Loucy (cell line): ENCODE data around the gene SORBS1.

Source experiments
- H2AFZ ChIP-seq: fragments of 200-600 bp; sonication (generic); 2 replicates; pipeline ENCODE4 v1.6.0; 2016; ENCODE audit warnings: antibody characterized with exemption, mild to moderate bottlenecking, low read length, moderate library complexity
- H3F3A ChIP-seq: fragments of 200-600 bp; 2 replicates; pipeline ENCODE4 v1.6.0; 2016; ENCODE audit warnings: antibody characterized with exemption, low read depth, mild to moderate bottlenecking
- H3K27me3 ChIP-seq: fragments of 200-600 bp; sonication (generic); 2 replicates; pipeline ENCODE4 v1.6.1; 2014; ENCODE audit warnings: low read length, mild to moderate bottlenecking; ENCODE audit not compliant: insufficient read depth, poor library complexity, severe bottlenecking
- H3K36me3 ChIP-seq: fragments of 200-600 bp; sonication (generic); 2 replicates; pipeline ENCODE4 v1.6.1; 2016; ENCODE audit warnings: low read length; ENCODE audit not compliant: insufficient read depth
- H3K4me1 ChIP-seq: fragments of 200-600 bp; sonication (generic); 2 replicates; pipeline ENCODE4 v1.5.1; 2014; ENCODE audit warnings: low read length, mild to moderate bottlenecking; ENCODE audit not compliant: insufficient read depth, poor library complexity, severe bottlenecking
- H3K4me2 ChIP-seq: fragments of 200-600 bp; sonication (generic); 2 replicates; pipeline ENCODE4 v1.6.0; 2014; ENCODE audit warnings: antibody characterized with exemption, low read length, low read depth, mild to moderate bottlenecking; ENCODE audit not compliant: poor library complexity, severe bottlenecking
- H3K4me3 ChIP-seq: fragments of 200-600 bp; sonication (generic); 2 replicates; pipeline ENCODE4 v1.5.1; 2014; ENCODE audit warnings: low read length, mild to moderate bottlenecking, mixed read lengths; ENCODE audit not compliant: poor library complexity, severe bottlenecking
- H3K79me2 ChIP-seq: fragments of 200-600 bp; sonication (generic); 2 replicates; pipeline ENCODE4 v1.6.1; 2014; ENCODE audit warnings: low read length; ENCODE audit not compliant: insufficient read depth
- H3K9ac ChIP-seq: fragments of 200-600 bp; sonication (generic); 2 replicates; pipeline ENCODE4 v1.6.0; 2014; ENCODE audit warnings: mild to moderate bottlenecking, low read depth, low read length, moderate library complexity; ENCODE audit not compliant: poor library complexity, severe bottlenecking
- H3K9me2 ChIP-seq: fragments of 200-600 bp; sonication (generic); replicated peaks from 2 replicates; pipeline ENCODE4 v1.6.1; 2016; ENCODE audit warnings: low read depth, low read length, mixed read lengths
- H3K9me3 ChIP-seq: fragments of 200-600 bp; sonication (generic); 2 replicates; pipeline ENCODE4 v1.6.1; 2014; ENCODE audit warnings: mild to moderate bottlenecking, antibody characterized with exemption, low read length, low read depth; ENCODE audit not compliant: insufficient read depth
- H4K20me1 ChIP-seq: fragments of 200-600 bp; sonication (generic); 2 replicates; pipeline ENCODE4 v1.6.0; 2014; ENCODE audit warnings: antibody characterized with exemption, low read length, mild to moderate bottlenecking; ENCODE audit not compliant: insufficient read depth, poor library complexity, severe bottlenecking
- CTCF ChIP-seq: fragments of 200-600 bp; sonication (generic); conservative IDR thresholded peaks from 2 replicates; pipeline ENCODE4 v1.5.1; 2014; ENCODE audit warnings: mild to moderate bottlenecking, antibody characterized with exemption, low read length
- EZH2phosphoT487 ChIP-seq: fragments of 200-600 bp; IDR thresholded peaks from 2 replicates; pipeline ENCODE4 v1.6.1; 2018; ENCODE audit warnings: antibody characterized with exemption, mild to moderate bottlenecking, moderate library complexity, borderline replicate concordance

Gene SORBS1

GRCh38 chr10:95400787-95401186, 160.4 kb downstream of the SORBS1 start:
- Histone ChIP-seq H3F3A (no peaks in the 10 kb centered on the region), H3K79me2 (no peaks in the 10 kb centered on the region), H3K4me1 (peaks cover 17% of the 10 kb centered on the region), H4K20me1 (no peaks in the 10 kb centered on the region), H3K9me3 (no peaks in the 10 kb centered on the region), H3K27me3 (no peaks in the 10 kb centered on the region), H3K9ac (no peak overlapping the region), H3K4me3 (no peak overlapping the region), H3K9me2 (no peaks in the 10 kb centered on the region), H3K36me3 (no peaks in the 10 kb centered on the region), H2AFZ (no peak overlapping the region), H3K4me2 (no peak overlapping the region)
- TF ChIP-seq CTCF (no peak), EZH2phosphoT487 (no peak)

- H3K9ac ChIP-seq: no peak overlapping the region
- H3K36me3 ChIP-seq: no peaks in the 10 kb centered on the region
Observed at GRCh38 chr10:95399183-95399582, 162.0 kb downstream of the SORBS1 start.

GRCh38 chr10:95397747-95398146, 163.4 kb downstream of the SORBS1 start:
- H4K20me1 ChIP-seq: no peaks in the 10 kb centered on the region
- peak overlapping the region; percentile 8 for H3K4me2 ChIP-seq

More at GRCh38 chr10:95399183-95399582, 162.0 kb downstream of the SORBS1 start:
- no peaks in the 10 kb centered on the region for H3F3A ChIP-seq
- H3K9me2 ChIP-seq: no peaks in the 10 kb centered on the region
- no peaks in the 10 kb centered on the region for H3K27me3 ChIP-seq
- H3K79me2 ChIP-seq: no peaks in the 10 kb centered on the region
- H3K4me1 ChIP-seq: peaks cover 15% of the 10 kb centered on the region
- H3K4me2 ChIP-seq: no peak overlapping the region
- TF ChIP-seq EZH2phosphoT487: no peak
- TF ChIP-seq CTCF: no peak
- H4K20me1 ChIP-seq: no peaks in the 10 kb centered on the region
- H3K4me3 ChIP-seq: no peak overlapping the region
- no peaks in the 10 kb centered on the region for H3K9me3 ChIP-seq
- no peak overlapping the region for H2AFZ ChIP-seq

More at GRCh38 chr10:95397747-95398146, 163.4 kb downstream of the SORBS1 start:
- Histone ChIP-seq H2AFZ (no peak overlapping the region), H3K9me2 (no peaks in the 10 kb centered on the region), H3K9me3 (no peaks in the 10 kb centered on the region), H3K9ac (no peak overlapping the region), H3K79me2 (no peaks in the 10 kb centered on the region), H3K4me1 (peaks cover 22% of the 10 kb centered on the region), H3K4me3 (no peak overlapping the region), H3F3A (no peaks in the 10 kb centered on the region), H3K27me3 (no peaks in the 10 kb centered on the region), H3K36me3 (no peaks in the 10 kb centered on the region)
- TF ChIP-seq EZH2phosphoT487: no peak
- TF ChIP-seq CTCF: no peak
